Activated naive CD8-positive, alpha-beta T cell treated with anti-CD3 and anti-CD28 coated beads, Interleukin-2, amount 10 ng/mL, durations not matched to agents 7 days and 5 days (primary cell): ENCODE measurements around the gene SLC44A4. TPM values are rescaled to one million over a fixed set of nuclear protein-coding genes. Genes with fewer than 3 reads are reported as not detected.

Source experiments
- total RNA-seq, 2 experiments: library from RNA; stranded (reverse); gene quantifications; one replicate each; pipeline ENCODE4 v1.2.3, GENCODE V29; 2021

SLC44A4 gene
- total RNA-seq, 2 experiments from 2014 or later: not detected

Other genes starting within 250 kb of the SLC44A4 start
- gene BAG6, start 226.3 kb downstream of the SLC44A4 start, total RNA-seq: 100 to 1,000 TPM; 242 to 251 TPM
- 1 to 10 TPM; 3.1 to 4.6 TPM for gene APOM, start 223.1 kb downstream of the SLC44A4 start, total RNA-seq
- 10 to 100 TPM; 30.7 to 32.2 TPM for gene C6orf47, start 218.2 kb downstream of the SLC44A4 start, total RNA-seq
- gene GPANK1, start 214.0 kb downstream of the SLC44A4 start, total RNA-seq: 10 to 100 TPM; 30.7 to 32.0 TPM
- 100 to 1,000 TPM; 206 to 216 TPM for gene CSNK2B, start 212.9 kb downstream of the SLC44A4 start, total RNA-seq
- gene LY6G5B, start 209.0 kb downstream of the SLC44A4 start, total RNA-seq: 10 to 100 TPM; 33.8 to 36.4 TPM
- gene LY6G5C, start 197.9 kb downstream of the SLC44A4 start, total RNA-seq: 1 to 10 TPM; 3.5 to 4.6 TPM
- 10 to 100 TPM; 57.8 to 64.0 TPM for gene ABHD16A, start 175.7 kb downstream of the SLC44A4 start, total RNA-seq
- gene LY6G6F, start 172.1 kb downstream of the SLC44A4 start, total RNA-seq: not detected
- gene LY6G6D, start 163.6 kb downstream of the SLC44A4 start, total RNA-seq: not detected
- not detected for gene LY6G6C, start 157.3 kb downstream of the SLC44A4 start, total RNA-seq
- gene MPIG6B, start 155.6 kb downstream of the SLC44A4 start, total RNA-seq: 1 to 10 TPM; 1.2 to 1.5 TPM
- 10 to 100 TPM; 28.3 to 29.1 TPM for gene DDAH2, start 149.7 kb downstream of the SLC44A4 start, total RNA-seq
- gene CLIC1, start 142.5 kb downstream of the SLC44A4 start, total RNA-seq: 100 to 1,000 TPM; 425 to 456 TPM
- gene MSH5, start 139.0 kb downstream of the SLC44A4 start, total RNA-seq: 10 to 100 TPM; 59.2 to 68.2 TPM
- 10 to 100 TPM; 13.1 to 18.1 TPM for gene SAPCD1, start 116.3 kb downstream of the SLC44A4 start, total RNA-seq
- gene VWA7, start 101.7 kb downstream of the SLC44A4 start, total RNA-seq: 1 to 10 TPM; 5.2 to 5.7 TPM
- 10 to 100 TPM; 68.2 to 75.3 TPM for gene VARS1, start 83.2 kb downstream of the SLC44A4 start, total RNA-seq
- gene LSM2, start 72.0 kb downstream of the SLC44A4 start, total RNA-seq: 10 to 100 TPM; 89.9 to 97.9 TPM
- 1 to 10 TPM; 3.3 to 4.5 TPM for gene HSPA1L, start 63.7 kb downstream of the SLC44A4 start, total RNA-seq
- gene HSPA1A, start 63.5 kb downstream of the SLC44A4 start, total RNA-seq: 10 to 100 TPM; 62.2 to 63.5 TPM
- 10 to 100 TPM; 49.0 to 55.7 TPM for gene HSPA1B, start 51.3 kb downstream of the SLC44A4 start, total RNA-seq
- 10 to 100 TPM; 15.5 to 16.4 TPM for gene NEU1, start 16.2 kb downstream of the SLC44A4 start, total RNA-seq
- 10 to 100 TPM; 77.5 to 80.6 TPM for gene EHMT2, start 18.7 kb upstream of the SLC44A4 start, total RNA-seq
- 1 to 10 TPM; 1.4 to 1.9 TPM for gene ZBTB12, start 23.1 kb upstream of the SLC44A4 start, total RNA-seq
- 1 to 10 TPM; 2.1 to 2.2 TPM for gene C2, start 48.7 kb upstream of the SLC44A4 start, total RNA-seq
- gene CFB, start 67.1 kb upstream of the SLC44A4 start, total RNA-seq: 1 to 10 TPM; 1.2 to 2.1 TPM
- gene NELFE, start 80.0 kb upstream of the SLC44A4 start, total RNA-seq: 10 to 100 TPM; 61.3 to 62.5 TPM
- 100 to 1,000 TPM; 102 to 112 TPM for gene SKIC2, start 80.2 kb upstream of the SLC44A4 start, total RNA-seq
- gene DXO, start 93.1 kb upstream of the SLC44A4 start, total RNA-seq: 10 to 100 TPM; 22.4 to 28.6 TPM
- gene C4A, start 103.1 kb upstream of the SLC44A4 start, total RNA-seq: 1 to 10 TPM; 3.4 to 6.7 TPM
- 1 to 10 TPM; 4.1 to 5.7 TPM for gene C4B, start 135.8 kb upstream of the SLC44A4 start, total RNA-seq
- under 1 TPM; 0.43 to 0.72 TPM for gene CYP21A2, start 159.4 kb upstream of the SLC44A4 start, total RNA-seq
- gene TNXB, start 230.3 kb upstream of the SLC44A4 start, total RNA-seq: 1 to 10 TPM; 8.6 to 9.2 TPM
- 100 to 1,000 TPM; 136 to 147 TPM for gene ATF6B, start 249.2 kb upstream of the SLC44A4 start, total RNA-seq